ENCODE data around the gene MANSC1. TPM values are rescaled to one million over a fixed set of nuclear protein-coding genes. Genes with fewer than 3 reads are reported as not detected.
A peak's percentile ranks its signal among the peaks of the same experiment; 100 is the strongest.

The MANSC1 gene
- total and polyA plus RNA-seq, 9 of the 15 experiments (the other 6 are each of a cell fraction or from before 2014, with no cell fraction given): 0.76 to 8.6 (median 3.1) TPM

DNA sequence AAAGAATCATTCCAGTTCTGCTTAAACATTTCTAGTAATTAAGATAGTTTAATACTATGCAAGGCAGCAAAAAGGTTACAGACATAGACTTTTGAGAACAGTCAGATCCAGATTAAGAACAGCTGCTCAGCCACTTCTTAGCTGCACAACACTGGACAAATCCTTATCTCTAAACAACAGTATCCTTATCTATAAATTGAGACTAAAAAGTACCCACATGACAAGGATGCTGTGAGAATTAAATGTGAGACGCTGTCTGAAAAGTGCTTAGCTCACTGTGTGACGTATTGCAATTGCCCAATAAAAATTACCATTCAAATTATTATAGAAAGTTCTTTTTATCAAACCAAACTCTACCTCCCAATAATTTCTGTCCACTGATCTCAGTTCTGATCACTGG is 42.4 kb upstream of the MANSC1 start (continued):
- TF ChIP-seq, protein P1, sequence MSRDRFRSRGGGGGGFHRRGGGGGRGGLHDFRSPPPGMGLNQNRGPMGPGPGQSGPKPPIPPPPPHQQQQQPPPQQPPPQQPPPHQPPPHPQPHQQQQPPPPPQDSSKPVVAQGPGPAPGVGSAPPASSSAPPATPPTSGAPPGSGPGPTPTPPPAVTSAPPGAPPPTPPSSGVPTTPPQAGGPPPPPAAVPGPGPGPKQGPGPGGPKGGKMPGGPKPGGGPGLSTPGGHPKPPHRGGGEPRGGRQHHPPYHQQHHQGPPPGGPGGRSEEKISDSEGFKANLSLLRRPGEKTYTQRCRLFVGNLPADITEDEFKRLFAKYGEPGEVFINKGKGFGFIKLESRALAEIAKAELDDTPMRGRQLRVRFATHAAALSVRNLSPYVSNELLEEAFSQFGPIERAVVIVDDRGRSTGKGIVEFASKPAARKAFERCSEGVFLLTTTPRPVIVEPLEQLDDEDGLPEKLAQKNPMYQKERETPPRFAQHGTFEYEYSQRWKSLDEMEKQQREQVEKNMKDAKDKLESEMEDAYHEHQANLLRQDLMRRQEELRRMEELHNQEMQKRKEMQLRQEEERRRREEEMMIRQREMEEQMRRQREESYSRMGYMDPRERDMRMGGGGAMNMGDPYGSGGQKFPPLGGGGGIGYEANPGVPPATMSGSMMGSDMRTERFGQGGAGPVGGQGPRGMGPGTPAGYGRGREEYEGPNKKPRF (IDR thresholded peaks at IDR 0.05; ENCODE audit: low read depth, low read length): no peak
- TF ChIP-seq OTX1 (CRISPR knock-in tag; IDR thresholded peaks at IDR 0.05) (no peak), POLR2H (tag; IDR thresholded peaks at IDR 0.05; ENCODE audit: low read depth) (no peak), CBFB (CRISPR knock-in tag; IDR thresholded peaks at IDR 0.05) (no peak), ZNF766 (CRISPR knock-in tag; conservative IDR thresholded peaks at IDR 0.05) (0 out of 2 replicates have a peak, but pooled peaks have one; percentile 51), MAX (CRISPR knock-in tag; IDR thresholded peaks at IDR 0.05) (no peak), AFF4 (CRISPR knock-in tag; IDR thresholded peaks at IDR 0.05) (no peak), POLR3G (IDR thresholded peaks at IDR 0.05; ENCODE audit: extremely low read depth, insufficient read length, insufficient replicate concordance) (no peak), FOXM1 (IDR thresholded peaks at IDR 0.05; ENCODE audit: low read depth) (peak; percentile 60; the same call in 1 of the 2 replicates), FOXM1 (CRISPR knock-in tag; IDR thresholded peaks at IDR 0.05; ENCODE audit: low read depth) (no peak), POLR2A (conservative IDR thresholded peaks at IDR 0.05) (no peak), ZFP30 (CRISPR knock-in tag; IDR thresholded peaks at IDR 0.05; ENCODE audit: borderline replicate concordance) (no peak), TFE3 (CRISPR knock-in tag; IDR thresholded peaks at IDR 0.05) (no peak), CBX5 (IDR thresholded peaks at IDR 0.05; ENCODE audit: borderline replicate concordance, low read depth) (no peak), SMAD1 (IDR thresholded peaks at IDR 0.05; ENCODE audit: low read depth, low read length, partially characterized antibody) (no peak), RBM25 (IDR thresholded peaks at IDR 0.05; ENCODE audit: low read depth, low read length, severe bottlenecking) (no peak), THRB (CRISPR knock-in tag; conservative IDR thresholded peaks at IDR 0.05) (no peak), ZNF76 (CRISPR knock-in tag; IDR thresholded peaks at IDR 0.05; ENCODE audit: borderline replicate concordance) (no peak)
- TF ChIP-seq, protein P2, sequence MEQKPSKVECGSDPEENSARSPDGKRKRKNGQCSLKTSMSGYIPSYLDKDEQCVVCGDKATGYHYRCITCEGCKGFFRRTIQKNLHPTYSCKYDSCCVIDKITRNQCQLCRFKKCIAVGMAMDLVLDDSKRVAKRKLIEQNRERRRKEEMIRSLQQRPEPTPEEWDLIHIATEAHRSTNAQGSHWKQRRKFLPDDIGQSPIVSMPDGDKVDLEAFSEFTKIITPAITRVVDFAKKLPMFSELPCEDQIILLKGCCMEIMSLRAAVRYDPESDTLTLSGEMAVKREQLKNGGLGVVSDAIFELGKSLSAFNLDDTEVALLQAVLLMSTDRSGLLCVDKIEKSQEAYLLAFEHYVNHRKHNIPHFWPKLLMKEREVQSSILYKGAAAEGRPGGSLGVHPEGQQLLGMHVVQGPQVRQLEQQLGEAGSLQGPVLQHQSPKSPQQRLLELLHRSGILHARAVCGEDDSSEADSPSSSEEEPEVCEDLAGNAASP (IDR thresholded peaks at IDR 0.05): no peak

Data from K562 (cell line).